Measurements from ENCODE around the gene FIGN.
A peak's percentile ranks its signal among the peaks of the same experiment; 100 is the strongest.

The FIGN gene

DNA sequence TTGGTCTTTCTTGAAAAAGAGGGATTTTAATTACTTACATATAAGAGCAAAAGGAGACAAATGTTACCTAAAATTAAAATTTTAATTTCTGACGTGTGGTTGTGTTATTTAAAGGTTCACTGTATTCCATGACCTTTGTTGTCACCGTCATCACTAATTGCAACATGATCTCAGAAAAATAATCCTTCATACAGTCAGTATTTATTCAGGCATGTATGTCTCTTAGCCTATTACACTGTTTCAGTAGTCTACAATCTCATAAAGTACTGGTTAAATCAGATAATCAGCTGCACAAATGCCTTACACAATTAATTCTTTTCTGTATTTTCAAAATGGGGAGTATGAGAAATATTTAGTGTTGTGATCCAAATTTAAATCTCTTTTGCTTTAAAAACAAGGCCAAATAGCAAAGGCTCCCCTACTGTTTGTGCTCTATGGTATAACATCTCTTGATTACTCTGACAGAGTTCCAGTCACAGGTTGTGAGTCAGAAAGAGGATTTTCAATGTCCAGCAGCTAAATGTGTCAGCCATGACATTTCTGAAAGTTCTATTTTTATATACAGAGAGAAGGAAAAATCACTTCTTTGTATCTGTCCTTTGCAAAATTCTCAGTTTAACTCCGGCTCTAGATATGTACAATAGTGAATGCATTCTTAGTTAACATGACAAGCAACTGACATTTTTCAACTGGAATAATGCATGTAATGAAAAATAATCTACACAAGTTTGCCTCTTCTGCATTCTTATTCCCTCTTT, 184.0 kb downstream of the FIGN start:
- DNase-seq (ENCODE audit: low read depth) = peak; percentile 48

GRCh38 chr2:163548970-163549369, 186.8 kb downstream of the FIGN start:
- DNase-seq (ENCODE audit: low read depth) = no peak
- H3K4me3 ChIP-seq (ENCODE audit: low read length) = no peak overlapping the region
- TF ChIP-seq CTCF (conservative IDR thresholded peaks at IDR 0.05; ENCODE audit: low read depth, low read length) = no peak

More for the DNA sequence above, 184.0 kb downstream of the FIGN start:
- H3K4me3 ChIP-seq (ENCODE audit: low read length) = no peak overlapping the region
- TF ChIP-seq CTCF (conservative IDR thresholded peaks at IDR 0.05; ENCODE audit: low read depth, low read length) = no peak

Data from retinal pigment epithelial cell (primary cell).